MM.1S (cell line): ENCODE measurements around the gene SLC2A13.
"Not testable (repeated sequence)": the region's sequence is repeated elsewhere in the genome, so short reads cannot be mapped to it uniquely, and the experiment has no call there.

Experiments
- DNase-seq: peaks from one replicate; pipeline ENCODE4 v3.0.0-alpha.2; 2015
- H2AFZ ChIP-seq: fragments of 300-600 bp; sonication (generic); 2 replicates; pipeline ENCODE4 v1.6.0; 2016; ENCODE audit warnings: antibody characterized with exemption, low read length
- H3F3A ChIP-seq: fragments of 300-600 bp; sonication (generic); 2 replicates; pipeline ENCODE4 v1.6.1; 2016; ENCODE audit warnings: mild to moderate bottlenecking, antibody characterized with exemption, low read length, moderate library complexity, mixed read lengths; ENCODE audit not compliant: insufficient read depth
- H3K27ac ChIP-seq: fragments of 300-600 bp; sonication (generic); 2 replicates; pipeline ENCODE4 v1.5.1; 2016; ENCODE audit warnings: mild to moderate bottlenecking, low read length
- H3K27me3 ChIP-seq: fragments of 300-600 bp; sonication (generic); replicated peaks from 2 replicates; pipeline ENCODE4 v1.6.0; 2016; ENCODE audit warnings: low read length; ENCODE audit not compliant: insufficient read depth
- H3K36me3 ChIP-seq: fragments of 300-600 bp; sonication (generic); replicated peaks from 2 replicates; pipeline ENCODE4 v1.6.1; 2016; ENCODE audit warnings: mild to moderate bottlenecking, low read length, mixed read lengths; ENCODE audit not compliant: insufficient read depth
- H3K4me1 ChIP-seq: fragments of 300-600 bp; sonication (generic); 2 replicates; pipeline ENCODE4 v1.6.1; 2016; ENCODE audit warnings: low read length, mixed read lengths
- H3K4me2 ChIP-seq: fragments of 300-600 bp; sonication (generic); 2 replicates; pipeline ENCODE4 v1.6.0; 2016; ENCODE audit warnings: low read depth, low read length
- H3K4me3 ChIP-seq: fragments of 300-600 bp; sonication (generic); 2 replicates; pipeline ENCODE4 v1.5.1; 2016; ENCODE audit warnings: low read length, mixed read lengths
- H3K79me2 ChIP-seq: fragments of 300-600 bp; sonication (generic); 2 replicates; pipeline ENCODE4 v1.6.1; 2016; ENCODE audit warnings: mixed run types, low read length, mixed read lengths
- H3K9ac ChIP-seq: fragments of 300-600 bp; sonication (generic); 2 replicates; pipeline ENCODE4 v1.6.1; 2016; ENCODE audit warnings: low read length, mixed read lengths
- H3K9me2 ChIP-seq: fragments of 300-600 bp; sonication (generic); replicated peaks from 2 replicates; pipeline ENCODE4 v1.6.1; 2016; ENCODE audit warnings: mild to moderate bottlenecking, low read length, mixed read lengths; ENCODE audit not compliant: insufficient read depth
- H3K9me3 ChIP-seq: fragments of 300-600 bp; sonication (generic); replicated peaks from 2 replicates; pipeline ENCODE4 v1.6.1; 2016; ENCODE audit warnings: mild to moderate bottlenecking, low read length, mixed read lengths; ENCODE audit not compliant: insufficient read depth
- H4K20me1 ChIP-seq: fragments of 300-600 bp; sonication (generic); 2 replicates; pipeline ENCODE4 v1.6.1; 2016; ENCODE audit warnings: mild to moderate bottlenecking, low read length, moderate library complexity, mixed read lengths; ENCODE audit not compliant: insufficient read depth
- CTCF ChIP-seq: fragments of 300-600 bp; sonication (generic); IDR thresholded peaks from 2 replicates; pipeline ENCODE4 v1.5.1; 2016; ENCODE audit warnings: antibody characterized with exemption, low read length, mixed read lengths
- EZH2 ChIP-seq: fragments of 300-600 bp; sonication (generic); optimal IDR thresholded peaks from 2 replicates; pipeline ENCODE3; 2017; ENCODE audit warnings: low read depth, mild to moderate bottlenecking, antibody characterized with exemption, low read length, mixed read lengths
- EZH2phosphoT487 ChIP-seq: fragments of 300-600 bp; sonication (generic); IDR thresholded peaks from 2 replicates; pipeline ENCODE4 v1.6.1; 2018; ENCODE audit warnings: antibody characterized with exemption, low read length

Gene SLC2A13

GRCh38 chr12:39798429-39798828, 307.5 kb downstream of the SLC2A13 start:
- Histone ChIP-seq H3K79me2 (no peaks in the 10 kb centered on the region), H3K4me3 (no peak overlapping the region), H3K4me1 (no peaks in the 10 kb centered on the region), H3K9ac (no peak overlapping the region), H3K4me2 (no peak overlapping the region), H3F3A (no peaks in the 10 kb centered on the region), H2AFZ (no peak overlapping the region), H3K27me3 (no peaks in the 10 kb centered on the region), H3K27ac (no peak overlapping the region), H3K9me3 (no peaks in the 10 kb centered on the region), H3K36me3 (no peaks in the 10 kb centered on the region), H4K20me1 (no peaks in the 10 kb centered on the region), H3K9me2 (no peaks in the 10 kb centered on the region)
- DNase-seq: no peak
- TF ChIP-seq EZH2 (no peak), CTCF (no peak), EZH2phosphoT487 (no peak)

DNA sequence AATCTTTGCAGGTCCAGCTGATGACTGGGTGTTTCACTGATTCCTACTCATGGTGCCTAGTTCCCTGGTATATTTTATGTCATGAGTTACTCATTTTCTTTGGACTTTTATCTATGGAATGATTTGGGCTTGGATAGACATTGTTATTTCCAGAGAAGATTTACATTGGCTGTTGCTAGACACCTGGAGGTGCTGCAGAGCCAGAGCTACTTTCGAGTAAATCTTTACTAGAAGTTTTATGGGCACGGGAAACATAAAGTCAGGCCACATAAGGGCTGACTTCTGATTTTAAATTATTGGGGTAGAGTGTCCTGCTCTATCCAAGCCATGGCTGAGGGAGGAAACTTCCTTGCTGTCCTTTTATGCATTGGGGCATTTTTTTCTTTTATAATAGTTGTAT, 310.4 kb downstream of the SLC2A13 start:
- DNase-seq: no peak
- H3K4me2 ChIP-seq: no peak overlapping the region
- no peaks in the 10 kb centered on the region for H3K9me3 ChIP-seq

DNA sequence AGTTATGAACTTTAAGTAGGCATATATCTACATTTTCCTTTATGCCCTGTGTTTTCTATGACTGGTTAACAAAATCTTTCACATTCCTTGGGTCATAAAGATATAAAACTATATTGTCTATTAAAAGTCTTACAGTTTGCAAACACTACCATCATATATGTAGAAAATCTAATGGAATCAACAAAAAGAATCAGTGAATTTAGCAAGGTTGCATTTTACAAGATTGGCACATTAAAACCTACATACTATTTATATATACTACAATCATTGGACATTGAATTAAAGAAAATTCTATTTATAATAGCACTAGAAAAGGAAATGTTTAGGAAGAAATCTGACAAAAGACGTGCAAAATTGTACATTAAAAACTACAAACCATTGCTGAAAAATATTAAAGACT, 312.9 kb downstream of the SLC2A13 start:
- no peaks in the 10 kb centered on the region for H3K4me1 ChIP-seq
- H3K36me3 ChIP-seq: no peaks in the 10 kb centered on the region
- DNase-seq: no peak
- no peaks in the 10 kb centered on the region for H4K20me1 ChIP-seq
- no peak overlapping the region for H3K4me3 ChIP-seq
- H3K27me3 ChIP-seq: no peaks in the 10 kb centered on the region
- TF ChIP-seq EZH2phosphoT487: no peak
- TF ChIP-seq CTCF: no peak
- TF ChIP-seq EZH2: no peak
- H3K9ac ChIP-seq: no peak overlapping the region
- H3K27ac ChIP-seq: no peak overlapping the region
- H3F3A ChIP-seq: no peaks in the 10 kb centered on the region
- H3K79me2 ChIP-seq: no peaks in the 10 kb centered on the region
- H3K9me2 ChIP-seq: no peaks in the 10 kb centered on the region
- H3K4me2 ChIP-seq: no peak overlapping the region
- H2AFZ ChIP-seq: no peak overlapping the region
- no peaks in the 10 kb centered on the region for H3K9me3 ChIP-seq

More for the DNA sequence above, 310.4 kb downstream of the SLC2A13 start:
- Histone ChIP-seq H3K36me3 (no peaks in the 10 kb centered on the region), H3K27ac (no peak overlapping the region), H3F3A (no peaks in the 10 kb centered on the region), H4K20me1 (no peaks in the 10 kb centered on the region), H3K4me1 (no peaks in the 10 kb centered on the region), H3K79me2 (no peaks in the 10 kb centered on the region), H3K9ac (no peak overlapping the region), H3K9me2 (no peaks in the 10 kb centered on the region), H2AFZ (no peak overlapping the region), H3K27me3 (no peaks in the 10 kb centered on the region), H3K4me3 (no peak overlapping the region)
- TF ChIP-seq EZH2phosphoT487: no peak
- TF ChIP-seq EZH2: no peak

- no peak overlapping the region for H2AFZ ChIP-seq
- H3K27me3 ChIP-seq: no peaks in the 10 kb centered on the region
- no peak overlapping the region for H3K4me3 ChIP-seq
- DNase-seq: no peak
- no peaks in the 10 kb centered on the region for H3F3A ChIP-seq
- H3K4me1 ChIP-seq: no peaks in the 10 kb centered on the region
- no peaks in the 10 kb centered on the region for H3K9me2 ChIP-seq
- no peaks in the 10 kb centered on the region for H3K9me3 ChIP-seq
- no peak overlapping the region for H3K4me2 ChIP-seq
- H3K9ac ChIP-seq: no peak overlapping the region
- no peaks in the 10 kb centered on the region for H4K20me1 ChIP-seq
- TF ChIP-seq EZH2: no peak
- TF ChIP-seq EZH2phosphoT487: no peak
- no peak for TF ChIP-seq CTCF
- no peak overlapping the region for H3K27ac ChIP-seq
- H3K79me2 ChIP-seq: no peaks in the 10 kb centered on the region
- no peaks in the 10 kb centered on the region for H3K36me3 ChIP-seq
Observed at GRCh38 chr12:39788239-39788638, 317.6 kb downstream of the SLC2A13 start.

DNA sequence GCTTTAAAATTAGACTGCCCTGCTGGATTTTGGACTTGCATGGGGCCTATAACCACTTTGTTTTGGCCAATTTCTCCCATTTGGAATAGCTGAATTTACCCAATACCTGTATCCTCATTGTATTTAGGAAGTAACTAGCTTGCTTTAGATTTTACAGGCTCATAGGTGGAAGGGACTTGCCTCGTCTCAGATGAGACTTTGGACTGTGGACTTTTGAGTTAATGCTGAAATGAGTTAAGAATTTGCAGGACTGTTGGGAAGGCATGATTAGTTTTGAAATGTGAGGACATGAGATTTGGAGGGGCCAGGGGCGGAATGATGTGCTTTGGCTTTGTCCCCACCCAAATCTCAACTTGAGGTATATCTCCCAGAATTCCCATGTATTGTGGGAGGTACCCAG, 320.1 kb downstream of the SLC2A13 start:
- H3K9me3 ChIP-seq: not testable (repeated sequence)

More for the DNA sequence above, 320.1 kb downstream of the SLC2A13 start:
- H2AFZ ChIP-seq, H3K4me2 ChIP-seq, DNase-seq, H3K9me2 ChIP-seq, H4K20me1 ChIP-seq, H3K4me3 ChIP-seq, H3K27ac ChIP-seq, H3K9ac ChIP-seq, H3K79me2 ChIP-seq, H3K36me3 ChIP-seq, H3F3A ChIP-seq, H3K4me1 ChIP-seq, H3K27me3 ChIP-seq: not testable (repeated sequence)
